CD4-positive, alpha-beta memory T cell (primary cell): ENCODE results near the gene SLX4IP. TPM values are rescaled to one million over a fixed set of nuclear protein-coding genes. Genes with fewer than 3 reads are reported as not detected.

Experiments used
- CTCF ChIA-PET: fragments of 350-600 bp; sonication (Branson Sonifier 250); formaldehyde crosslinking; loops from one replicate; lab custom pipeline; 2021; ENCODE audit warnings: inconsistent platforms; ENCODE audit not compliant: partially characterized antibody; lab: Charles Lee
- POLR2A ChIA-PET: fragments of 350-600 bp; sonication (Branson Sonifier 250); formaldehyde crosslinking; loops from one replicate; lab custom pipeline; 2021; ENCODE audit not compliant: partially characterized antibody; lab: Charles Lee
- DNase-seq, 5 donors: peaks; one replicate each; pipeline versions ENCODE4 v3.0.0 to v3.0.0-alpha.2; 2020 to 2022; ENCODE audit warnings: mixed read lengths in 1 of 5
- H3K27ac ChIP-seq: one replicate; pipeline ENCODE4 v1.7.0; 2013; ENCODE audit warnings: low read depth, low read length
- H3K27me3 ChIP-seq: 2 replicates; pipeline ENCODE4 v1.7.0; 2013; ENCODE audit warnings: mild to moderate bottlenecking, low read length, moderate library complexity; ENCODE audit not compliant: insufficient read depth
- H3K36me3 ChIP-seq: 2 replicates; pipeline ENCODE4 v1.7.0; 2013; ENCODE audit warnings: mild to moderate bottlenecking, low read length, moderate library complexity; ENCODE audit not compliant: insufficient read depth
- H3K4me1 ChIP-seq: 2 replicates; pipeline ENCODE4 v1.7.0; 2013; ENCODE audit warnings: mild to moderate bottlenecking, low read length, moderate library complexity; ENCODE audit not compliant: insufficient read depth
- H3K4me3 ChIP-seq, 2 donors: one replicate each; pipeline ENCODE4 v1.7.0; 2013; ENCODE audit warnings: low read length in 2 of 2, mild to moderate bottlenecking in 1 of 2
- H3K9me3 ChIP-seq, 2 donors: one replicate each; pipeline ENCODE4 v1.7.0; 2013; ENCODE audit warnings: low read length in 2 of 2, control low read depth in 1 of 2; ENCODE audit not compliant: control insufficient read depth in 1 of 2
- H3K27ac Mint-ChIP-seq, 7 donors: one replicate each; pipeline ENCODE4 v1.8.0; 2020 to 2021; ENCODE audit warnings: mixed read lengths in 7 of 7, mild to moderate bottlenecking in 6 of 7, inconsistent platforms in 3 of 7, moderate library complexity in 3 of 7
- H3K27me3 Mint-ChIP-seq, 2 donors: one replicate each; pipeline ENCODE4 v1.8.0; 2020 to 2021; ENCODE audit warnings: mixed read lengths in 2 of 2
- H3K36me3 Mint-ChIP-seq, 2 donors: one replicate each; pipeline ENCODE4 v1.8.0; 2020 to 2021; ENCODE audit warnings: mixed read lengths in 2 of 2, inconsistent platforms in 1 of 2, mild to moderate bottlenecking in 1 of 2
- H3K4me1 Mint-ChIP-seq, 4 donors: one replicate each; pipeline ENCODE4 v1.8.0; 2020 to 2021; ENCODE audit warnings: mixed read lengths in 4 of 4, mild to moderate bottlenecking in 1 of 4
- H3K4me3 Mint-ChIP-seq, 8 donors: one replicate each; pipeline ENCODE4 v1.8.0; 2020 to 2021; ENCODE audit warnings: mixed read lengths in 8 of 8, mild to moderate bottlenecking in 7 of 8, moderate library complexity in 6 of 8, inconsistent platforms in 3 of 8
- H3K9me3 Mint-ChIP-seq, 8 donors: one replicate each; pipeline ENCODE4 v1.8.0; 2020 to 2021; ENCODE audit warnings: mixed read lengths in 8 of 8, mild to moderate bottlenecking in 5 of 8, inconsistent platforms in 3 of 8, moderate library complexity in 1 of 8
- intact Hi-C: fragments of 100-400 bp; cut with micrococcal nuclease; formaldehyde crosslinking; loops from one replicate; pipeline ENCODE4 v1.15.1; 2023
- polyA plus RNA-seq, 2 donors: library from polyadenylated mRNA; unstranded; fragments of 300-500 nt; fragmentation: Illumina TruSeq; gene quantifications; one replicate each; pipeline ENCODE4 v1.2.3, GENCODE V29; 2021
- total RNA-seq, 2 experiments: library from RNA; stranded (reverse); gene quantifications; one replicate each; pipeline ENCODE4 v1.2.3, GENCODE V29; 2021

Gene SLX4IP
- total and polyA plus RNA-seq, 4 experiments from 2014 or later: 1.5 to 6.6 (median 4.0) TPM

GRCh38 chr20:10655720-10656669 is 220.9 kb downstream of the SLX4IP start:
- Histone ChIP-seq H3K4me1 (no peaks in the 10 kb centered on the region), H3K9me3 (no peaks in the 10 kb centered on the region), H3K27me3 (no peaks in the 10 kb centered on the region), H3K4me3 (no peak overlapping the region), H3K27ac (no peak overlapping the region), H3K36me3 (no peaks in the 10 kb centered on the region)
- intact Hi-C loops: no loop called here
- no peak for DNase-seq
- Mint-ChIP-seq H3K4me1 (no peaks in the 10 kb centered on the region), H3K36me3 (no peaks in the 10 kb centered on the region), H3K9me3 (no peaks in the 10 kb centered on the region), H3K4me3 (no peak overlapping the region), H3K27ac (no peak overlapping the region), H3K27me3 (peaks cover 16 to 30% of the 10 kb centered on the region in 2 donors)
- ChIA-PET CTCF (no interaction called here), POLR2A (no interaction called here)

- no peak overlapping the region for H3K4me3 ChIP-seq
- no peaks in the 10 kb centered on the region for H3K27me3 ChIP-seq
- H3K9me3 Mint-ChIP-seq: peaks cover 0 to 2% (median 0%) of the 10 kb centered on the region in 8 donors
- no peaks in the 10 kb centered on the region for H3K4me1 Mint-ChIP-seq
- no peaks in the 10 kb centered on the region for H3K9me3 ChIP-seq
- H3K27me3 Mint-ChIP-seq: peaks cover 27 to 35% of the 10 kb centered on the region in 2 donors
- intact Hi-C loops: no loop called here
- H3K27ac Mint-ChIP-seq: no peak overlapping the region
- ChIA-PET CTCF (interaction anchor here (1.3 kb wide), 1 partner anchor 25 kb away, joined by 3 read pairs; no protein-coding TSS in a partner anchor), POLR2A (no interaction called here)
- H3K36me3 ChIP-seq: no peaks in the 10 kb centered on the region
- no peak overlapping the region for H3K27ac ChIP-seq
- peaks cover 0 to 3% of the 10 kb centered on the region in 2 donors for H3K36me3 Mint-ChIP-seq
- H3K4me3 Mint-ChIP-seq: no peak overlapping the region
- DNase-seq: no peak
- no peaks in the 10 kb centered on the region for H3K4me1 ChIP-seq
These were observed 222.3 kb downstream of the SLX4IP start for GRCh38 chr20:10657453-10657852.

GRCh38 chr20:10658051-10658823 is 223.1 kb downstream of the SLX4IP start:
- no peak for DNase-seq
- Histone ChIP-seq H3K4me3 (no peak overlapping the region), H3K27me3 (no peaks in the 10 kb centered on the region), H3K4me1 (no peaks in the 10 kb centered on the region), H3K9me3 (no peaks in the 10 kb centered on the region), H3K27ac (no peak overlapping the region), H3K36me3 (no peaks in the 10 kb centered on the region)
- peaks cover 0 to 3% of the 10 kb centered on the region in 2 donors for H3K36me3 Mint-ChIP-seq
- POLR2A ChIA-PET: no interaction called here
- H3K4me1 Mint-ChIP-seq: no peaks in the 10 kb centered on the region
- no peak overlapping the region for H3K27ac Mint-ChIP-seq
- peaks cover 0 to 2% (median 0%) of the 10 kb centered on the region in 8 donors for H3K9me3 Mint-ChIP-seq
- peaks cover 31 to 33% of the 10 kb centered on the region in 2 donors for H3K27me3 Mint-ChIP-seq
- intact Hi-C loops: no loop called here
- no peak overlapping the region for H3K4me3 Mint-ChIP-seq
- CTCF ChIA-PET: interaction anchor here (1.3 kb wide), 1 partner anchor 24 kb away, joined by 3 read pairs; no protein-coding TSS in a partner anchor

GRCh38 chr20:10658876-10659632 is 223.9 kb downstream of the SLX4IP start:
- Histone ChIP-seq H3K27ac (no peak overlapping the region), H3K4me3 (no peak overlapping the region), H3K9me3 (no peaks in the 10 kb centered on the region), H3K4me1 (no peaks in the 10 kb centered on the region), H3K36me3 (no peaks in the 10 kb centered on the region), H3K27me3 (no peaks in the 10 kb centered on the region)
- Mint-ChIP-seq H3K27me3 (peaks cover 34 to 36% of the 10 kb centered on the region in 2 donors), H3K4me1 (no peaks in the 10 kb centered on the region), H3K9me3 (peaks cover 0 to 2% (median 0%) of the 10 kb centered on the region in 8 donors), H3K27ac (no peak overlapping the region), H3K4me3 (no peak overlapping the region), H3K36me3 (peaks cover 0 to 3% of the 10 kb centered on the region in 2 donors)
- ChIA-PET POLR2A (no interaction called here), CTCF (interaction anchor here (0.9 kb wide), 1 partner anchor 9 kb away, joined by 4 read pairs; no protein-coding TSS in a partner anchor)
- intact Hi-C loops: no loop called here
- no peak for DNase-seq

- H3K4me3 ChIP-seq: no peak overlapping the region
- CTCF ChIA-PET: interaction anchor here (0.9 kb wide), 1 partner anchor 10 kb away, joined by 4 read pairs; no protein-coding TSS in a partner anchor
- H3K27me3 ChIP-seq: no peaks in the 10 kb centered on the region
- H3K4me3 Mint-ChIP-seq: no peak overlapping the region
- H3K27ac ChIP-seq: no peak overlapping the region
- intact Hi-C loops: no loop called here
- no peak overlapping the region for H3K27ac Mint-ChIP-seq
- no peaks in the 10 kb centered on the region for H3K4me1 ChIP-seq
- peaks cover 29 to 30% of the 10 kb centered on the region in 2 donors for H3K27me3 Mint-ChIP-seq
- H3K9me3 Mint-ChIP-seq: peaks cover 0 to 2% (median 0%) of the 10 kb centered on the region in 8 donors
- no peak for DNase-seq
- H3K4me1 Mint-ChIP-seq: no peaks in the 10 kb centered on the region
- POLR2A ChIA-PET: no interaction called here
- H3K36me3 ChIP-seq: no peaks in the 10 kb centered on the region
- H3K9me3 ChIP-seq: no peaks in the 10 kb centered on the region
- peaks cover 0 to 3% of the 10 kb centered on the region in 2 donors for H3K36me3 Mint-ChIP-seq
These were observed 224.8 kb downstream of the SLX4IP start for GRCh38 chr20:10659651-10660601.

- no peaks in the 10 kb centered on the region for H3K27me3 ChIP-seq
- H3K27ac ChIP-seq: no peak overlapping the region
- ChIA-PET POLR2A (no interaction called here), CTCF (no interaction called here)
- no peak overlapping the region for H3K4me3 ChIP-seq
- Mint-ChIP-seq H3K36me3 (peaks cover 0 to 3% of the 10 kb centered on the region in 2 donors), H3K9me3 (peaks cover 0 to 2% (median 0%) of the 10 kb centered on the region in 8 donors), H3K27me3 (peaks cover 28 to 31% of the 10 kb centered on the region in 2 donors), H3K4me1 (no peaks in the 10 kb centered on the region), H3K4me3 (no peak overlapping the region), H3K27ac (no peak overlapping the region)
- H3K9me3 ChIP-seq: no peaks in the 10 kb centered on the region
- no peak for DNase-seq
- intact Hi-C loops: no loop called here
- H3K36me3 ChIP-seq: no peaks in the 10 kb centered on the region
- H3K4me1 ChIP-seq: no peaks in the 10 kb centered on the region
These were observed 225.6 kb downstream of the SLX4IP start for GRCh38 chr20:10660661-10661060.
